Prostate gland (tissue), 2 donors: ENCODE data around the gene ROBO1.

ENCODE experiments used
- POLR2A ChIP-seq: fragments of 450-650 bp; IDR thresholded peaks from one replicate; pipeline ENCODE4 v1.6.1; 2016; ENCODE audit warnings: antibody characterized with exemption, mild to moderate bottlenecking
- POLR2AphosphoS5 ChIP-seq: sonication (generic); formaldehyde crosslinking; IDR thresholded peaks from one replicate; pipeline ENCODE4 v1.6.1; 2017; ENCODE audit warnings: antibody characterized with exemption
- TF ChIP-seq, protein P1 (sequence below), 4 experiments: fragments of 200-600 bp in 2 of 4; fragments of 450-650 bp in 2 of 4; sonication (generic) in 2 of 4; IDR thresholded peaks; 1 replicate in 3 of 4; 2 replicates in 1 of 4; pipeline ENCODE4 v1.5.1; 2016 to 2019; ENCODE audit warnings: antibody characterized with exemption in 4 of 4, mild to moderate bottlenecking in 2 of 4, moderate library complexity in 2 of 4

DNA sequence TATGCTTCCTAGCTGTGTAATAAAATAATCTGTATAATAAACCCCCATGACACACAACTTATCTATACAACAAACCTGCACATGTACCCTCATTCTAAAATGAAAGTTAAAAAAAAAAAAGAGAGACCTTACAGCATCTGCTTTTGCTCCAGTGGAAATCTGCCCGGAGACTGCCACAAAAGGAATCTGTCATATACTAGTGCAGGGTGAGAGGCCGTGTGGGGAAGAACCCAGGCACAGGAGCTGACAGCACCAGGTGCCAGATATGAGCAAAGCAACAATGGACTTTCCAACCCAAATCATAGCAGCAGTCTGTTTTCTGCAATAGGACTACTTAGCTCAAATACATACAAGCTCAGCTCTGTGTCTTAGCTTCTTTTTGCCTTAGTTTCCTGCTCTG is 346.5 kb downstream of the ROBO1 start:
- TF ChIP-seq POLR2A = no peak
- no peak for TF ChIP-seq POLR2AphosphoS5
- TF ChIP-seq, protein P1, sequence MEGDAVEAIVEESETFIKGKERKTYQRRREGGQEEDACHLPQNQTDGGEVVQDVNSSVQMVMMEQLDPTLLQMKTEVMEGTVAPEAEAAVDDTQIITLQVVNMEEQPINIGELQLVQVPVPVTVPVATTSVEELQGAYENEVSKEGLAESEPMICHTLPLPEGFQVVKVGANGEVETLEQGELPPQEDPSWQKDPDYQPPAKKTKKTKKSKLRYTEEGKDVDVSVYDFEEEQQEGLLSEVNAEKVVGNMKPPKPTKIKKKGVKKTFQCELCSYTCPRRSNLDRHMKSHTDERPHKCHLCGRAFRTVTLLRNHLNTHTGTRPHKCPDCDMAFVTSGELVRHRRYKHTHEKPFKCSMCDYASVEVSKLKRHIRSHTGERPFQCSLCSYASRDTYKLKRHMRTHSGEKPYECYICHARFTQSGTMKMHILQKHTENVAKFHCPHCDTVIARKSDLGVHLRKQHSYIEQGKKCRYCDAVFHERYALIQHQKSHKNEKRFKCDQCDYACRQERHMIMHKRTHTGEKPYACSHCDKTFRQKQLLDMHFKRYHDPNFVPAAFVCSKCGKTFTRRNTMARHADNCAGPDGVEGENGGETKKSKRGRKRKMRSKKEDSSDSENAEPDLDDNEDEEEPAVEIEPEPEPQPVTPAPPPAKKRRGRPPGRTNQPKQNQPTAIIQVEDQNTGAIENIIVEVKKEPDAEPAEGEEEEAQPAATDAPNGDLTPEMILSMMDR (IDR thresholded peaks at IDR 0.05) = no peak
